Adrenal gland (tissue), 5 donors: ENCODE measurements around the gene LRRC4.

Experiments used
- CTCF ChIP-seq, 6 experiments: fragments of 450-650 bp in 4 of 6; fragments of 200-600 bp in 2 of 6; sonication (generic) in 1 of 6; IDR thresholded peaks; 1 replicate in 5 of 6; 2 replicates in 1 of 6; pipeline versions ENCODE4 v1.5.1 to v1.8.0; 2016 to 2021; ENCODE audit warnings: antibody characterized with exemption in 6 of 6, mild to moderate bottlenecking in 2 of 6, moderate library complexity in 1 of 6
- POLR2A ChIP-seq, 2 donors: fragments of 450-650 bp; IDR thresholded peaks; one replicate each; pipeline ENCODE4 v1.6.1; 2017; ENCODE audit warnings: antibody characterized with exemption in 2 of 2, mild to moderate bottlenecking in 2 of 2, moderate library complexity in 1 of 2
- donor health status: DM: no; HTN: no; CAD: no.

GRCh38 chr7:128025819-128026218, 5.4 kb downstream of the LRRC4 start:
- TF ChIP-seq CTCF (IDR thresholded peaks at IDR 0.05) (no peak), POLR2A (IDR thresholded peaks at IDR 0.05) (no peak)
